WTC11 (cell line): Measurements from ENCODE around the gene TNFSF15.

Experiments used
- ATF2 ChIP-seq: sonication (generic); formaldehyde crosslinking; IDR thresholded peaks from 2 replicates; pipeline ENCODE4 v1.8.1; 2022; ENCODE audit warnings: low read depth, missing genetic modification reagents, borderline replicate concordance
- CTCF ChIP-seq: fragments of 200-600 bp; IDR thresholded peaks from 2 replicates; pipeline ENCODE4 v1.8.0; 2022; ENCODE audit warnings: antibody characterized with exemption
- FOXP4 ChIP-seq: sonication (generic); formaldehyde crosslinking; IDR thresholded peaks from 2 replicates; pipeline ENCODE4 v1.8.0; 2022; ENCODE audit warnings: mild to moderate bottlenecking, missing genetic modification reagents
- HMGXB4 ChIP-seq: sonication (generic); formaldehyde crosslinking; IDR thresholded peaks from 2 replicates; pipeline ENCODE4 v1.8.1; 2023; ENCODE audit warnings: mild to moderate bottlenecking, moderate library complexity, missing genetic modification reagents
- MAX ChIP-seq: sonication (generic); formaldehyde crosslinking; IDR thresholded peaks from 2 replicates; pipeline ENCODE4 v1.8.0; 2022; ENCODE audit warnings: mild to moderate bottlenecking, missing genetic modification reagents

- TF ChIP-seq CTCF (no peak), MAX (CRISPR knock-in tag) (no peak), FOXP4 (CRISPR knock-in tag) (no peak), ATF2 (CRISPR knock-in tag) (no peak), HMGXB4 (CRISPR knock-in tag) (no peak)
Observed at GRCh38 chr9:114759512-114760341, 46.1 kb downstream of the TNFSF15 start.
